Retinal pigment epithelial cell (primary cell): ENCODE data around the gene OGFOD1.

Source experiments
- DNase-seq: peaks from one replicate; pipeline ENCODE4 v3.0.0-alpha.2; 2010; ENCODE audit warnings: low read depth
- H3K4me3 ChIP-seq: 2 replicates; pipeline ENCODE4 v1.5.1; 2011; ENCODE audit warnings: mild to moderate bottlenecking, low read length, control low read depth, moderate library complexity
- TF ChIP-seq, protein P1 (sequence below): conservative IDR thresholded peaks from 2 replicates; pipeline ENCODE4 v1.5.1; 2011; ENCODE audit warnings: low read depth, low read length, control low read depth, inconsistent platforms

Gene OGFOD1

DNA sequence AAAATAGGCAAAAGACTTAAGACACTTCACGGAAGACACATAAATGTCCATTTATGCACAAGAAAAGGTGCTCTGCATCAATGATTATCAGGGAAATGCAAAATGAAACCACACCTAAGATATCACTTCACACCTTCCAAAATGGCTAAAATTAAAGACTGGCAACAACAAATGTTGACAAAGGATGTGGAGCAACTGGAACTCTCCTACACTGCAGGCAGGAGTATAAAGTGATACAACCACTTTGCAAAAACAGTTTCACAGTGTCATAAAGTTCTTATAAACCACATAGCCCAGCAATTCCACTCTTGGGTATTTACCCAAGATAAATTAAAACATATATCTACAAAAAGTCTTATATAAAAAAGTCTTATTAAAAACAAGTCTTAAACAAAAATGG is 60.7 kb downstream of the OGFOD1 start:
- TF ChIP-seq, protein P1, sequence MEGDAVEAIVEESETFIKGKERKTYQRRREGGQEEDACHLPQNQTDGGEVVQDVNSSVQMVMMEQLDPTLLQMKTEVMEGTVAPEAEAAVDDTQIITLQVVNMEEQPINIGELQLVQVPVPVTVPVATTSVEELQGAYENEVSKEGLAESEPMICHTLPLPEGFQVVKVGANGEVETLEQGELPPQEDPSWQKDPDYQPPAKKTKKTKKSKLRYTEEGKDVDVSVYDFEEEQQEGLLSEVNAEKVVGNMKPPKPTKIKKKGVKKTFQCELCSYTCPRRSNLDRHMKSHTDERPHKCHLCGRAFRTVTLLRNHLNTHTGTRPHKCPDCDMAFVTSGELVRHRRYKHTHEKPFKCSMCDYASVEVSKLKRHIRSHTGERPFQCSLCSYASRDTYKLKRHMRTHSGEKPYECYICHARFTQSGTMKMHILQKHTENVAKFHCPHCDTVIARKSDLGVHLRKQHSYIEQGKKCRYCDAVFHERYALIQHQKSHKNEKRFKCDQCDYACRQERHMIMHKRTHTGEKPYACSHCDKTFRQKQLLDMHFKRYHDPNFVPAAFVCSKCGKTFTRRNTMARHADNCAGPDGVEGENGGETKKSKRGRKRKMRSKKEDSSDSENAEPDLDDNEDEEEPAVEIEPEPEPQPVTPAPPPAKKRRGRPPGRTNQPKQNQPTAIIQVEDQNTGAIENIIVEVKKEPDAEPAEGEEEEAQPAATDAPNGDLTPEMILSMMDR = no peak
- DNase-seq = no peak
- no peak overlapping the region for H3K4me3 ChIP-seq

GRCh38 chr16:56513091-56513490 is 61.7 kb downstream of the OGFOD1 start:
- no peak for DNase-seq
- TF ChIP-seq, protein P1 = no peak
- H3K4me3 ChIP-seq = no peak overlapping the region

DNA sequence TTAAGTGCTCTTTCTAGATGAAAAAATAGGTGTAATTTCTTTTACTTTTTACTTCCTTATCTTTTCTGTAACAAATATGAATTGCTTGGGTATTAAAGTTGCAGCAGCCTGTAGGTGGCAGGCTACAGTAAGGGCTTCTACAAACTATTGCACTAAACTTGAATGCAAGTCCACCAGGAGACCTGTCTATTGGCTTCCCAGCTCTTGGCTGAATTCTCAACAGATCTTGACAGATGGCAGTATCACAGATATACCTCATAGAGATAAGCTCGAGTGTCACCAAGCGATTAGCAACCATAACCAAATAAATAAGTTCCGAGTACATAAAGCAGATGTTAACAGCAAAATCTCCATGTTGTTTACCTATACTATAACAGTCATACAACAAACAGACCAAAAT is 62.6 kb downstream of the OGFOD1 start:
- no peak overlapping the region for H3K4me3 ChIP-seq
- no peak for DNase-seq
- TF ChIP-seq, protein P1 = peak; percentile 76

GRCh38 chr16:56514845-56515244 is 63.5 kb downstream of the OGFOD1 start:
- H3K4me3 ChIP-seq = no peak overlapping the region
- DNase-seq = no peak
- TF ChIP-seq, protein P1 = no peak

GRCh38 chr16:56515665-56516064 is 64.3 kb downstream of the OGFOD1 start:
- DNase-seq = no peak
- no peak overlapping the region for H3K4me3 ChIP-seq
- TF ChIP-seq, protein P1 = no peak

GRCh38 chr16:56517206-56517605 is 65.9 kb downstream of the OGFOD1 start:
- no peak overlapping the region for H3K4me3 ChIP-seq
- TF ChIP-seq, protein P1 = no peak
- no peak for DNase-seq

DNA sequence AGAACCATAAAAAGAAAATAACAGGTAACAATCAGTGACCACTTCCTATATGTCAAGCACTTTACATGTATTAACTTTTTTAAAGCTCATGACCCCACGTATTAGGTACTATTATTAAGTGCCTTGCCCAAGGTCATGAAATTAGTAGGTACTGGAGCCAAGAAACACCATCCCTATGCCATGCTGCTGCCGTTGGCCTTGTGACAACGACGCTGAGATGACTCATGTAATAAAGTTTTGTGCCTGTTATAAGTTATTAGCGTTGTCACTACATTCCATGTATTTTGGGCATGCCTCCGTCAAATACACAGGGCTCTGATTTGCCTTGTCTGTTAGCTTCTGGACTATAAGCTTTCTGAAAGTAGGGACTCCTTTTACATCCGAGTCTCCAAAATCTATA is 67.1 kb downstream of the OGFOD1 start:
- no peak for DNase-seq
- H3K4me3 ChIP-seq = no peak overlapping the region
- TF ChIP-seq, protein P1 = no peak
